Coronary artery (tissue), 2 donors: ENCODE measurements around the gene TMEM170B.
"Not testable (repeated sequence)": the region's sequence is repeated elsewhere in the genome, so short reads cannot be mapped to it uniquely, and the experiment has no call there.

ENCODE experiments used
- DNase-seq: peaks from one replicate; pipeline ENCODE4 v3.0.0-alpha.2; 2017; ENCODE audit warnings: low spot score
- H3K27ac ChIP-seq, 2 donors: fragments of 200-600 bp; sonication (generic); one replicate each; pipeline ENCODE4 v1.5.1; 2016 to 2019
- H3K4me3 ChIP-seq: fragments of 200-600 bp; sonication (generic); 2 replicates; pipeline ENCODE4 v1.5.1; 2016; ENCODE audit warnings: mild to moderate bottlenecking, moderate library complexity
- CTCF ChIP-seq: fragments of 200-600 bp; sonication (generic); IDR thresholded peaks from one replicate; pipeline ENCODE4 v1.5.1; 2019; ENCODE audit warnings: antibody characterized with exemption

TMEM170B gene

GRCh38 chr6:11543919-11544518 lies 6.5 kb downstream of the TMEM170B start:
- no peak for DNase-seq
- Histone ChIP-seq H3K4me3 (no peak overlapping the region), H3K27ac (no peak overlapping the region)
- TF ChIP-seq CTCF: no peak

GRCh38 chr6:11547846-11548245 lies 10.3 kb downstream of the TMEM170B start:
- H3K4me3 ChIP-seq, H3K27ac ChIP-seq, DNase-seq: not testable (repeated sequence)

GRCh38 chr6:11548578-11548977 lies 11.0 kb downstream of the TMEM170B start:
- not testable (repeated sequence) for DNase-seq, H3K27ac ChIP-seq

GRCh38 chr6:11551053-11551452 lies 13.5 kb downstream of the TMEM170B start:
- no peak for TF ChIP-seq CTCF
- Histone ChIP-seq H3K27ac (no peak overlapping the region), H3K4me3 (no peak overlapping the region)
- DNase-seq: no peak

More at GRCh38 chr6:11548578-11548977, 11.0 kb downstream of the TMEM170B start:
- H3K4me3 ChIP-seq: not testable (repeated sequence)

- DNase-seq: no peak
- Histone ChIP-seq H3K4me3 (no peak overlapping the region), H3K27ac (no peak overlapping the region)
- no peak for TF ChIP-seq CTCF
Measured at GRCh38 chr6:11552442-11552841, 14.9 kb downstream of the TMEM170B start.

- no peak for DNase-seq
- Histone ChIP-seq H3K4me3 (no peak overlapping the region), H3K27ac (no peak overlapping the region)
- TF ChIP-seq CTCF: no peak
Measured at GRCh38 chr6:11553824-11554223, 16.3 kb downstream of the TMEM170B start.

- DNase-seq: no peak
- Histone ChIP-seq H3K27ac (no peak overlapping the region), H3K4me3 (no peak overlapping the region)
- no peak for TF ChIP-seq CTCF
Measured at GRCh38 chr6:11556309-11556708, 18.8 kb downstream of the TMEM170B start.

GRCh38 chr6:11563793-11564192 lies 26.2 kb downstream of the TMEM170B start:
- DNase-seq: no peak
- no peak for TF ChIP-seq CTCF
- no peak overlapping the region for H3K27ac ChIP-seq

More at GRCh38 chr6:11563793-11564192, 26.2 kb downstream of the TMEM170B start:
- H3K4me3 ChIP-seq: no peak overlapping the region
